ENCODE results near the gene TBC1D4.

The TBC1D4 gene

DNA sequence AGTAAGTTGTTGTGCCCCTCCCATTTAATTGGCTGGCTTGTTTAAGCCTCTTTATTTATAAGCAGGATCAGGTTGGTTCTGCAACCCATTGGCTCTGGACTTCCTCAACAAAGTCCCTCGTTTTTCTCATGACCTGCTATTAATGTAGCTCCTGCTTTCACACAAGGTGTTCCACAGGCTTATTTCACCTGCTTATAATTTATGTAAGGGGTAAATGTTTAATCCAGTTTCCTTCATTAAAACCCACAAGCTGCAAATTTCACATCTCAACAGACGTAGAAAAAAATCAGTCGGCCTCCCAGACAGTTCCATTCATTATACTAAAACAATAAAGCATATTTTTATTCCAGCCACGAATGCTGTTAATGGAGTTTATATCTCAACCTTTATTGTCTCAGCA, 86.1 kb downstream of the TBC1D4 start:
- no peak for DNase-seq (ENCODE audit: extremely low read depth in 1 of 2, low read depth in 1 of 2)

DNA sequence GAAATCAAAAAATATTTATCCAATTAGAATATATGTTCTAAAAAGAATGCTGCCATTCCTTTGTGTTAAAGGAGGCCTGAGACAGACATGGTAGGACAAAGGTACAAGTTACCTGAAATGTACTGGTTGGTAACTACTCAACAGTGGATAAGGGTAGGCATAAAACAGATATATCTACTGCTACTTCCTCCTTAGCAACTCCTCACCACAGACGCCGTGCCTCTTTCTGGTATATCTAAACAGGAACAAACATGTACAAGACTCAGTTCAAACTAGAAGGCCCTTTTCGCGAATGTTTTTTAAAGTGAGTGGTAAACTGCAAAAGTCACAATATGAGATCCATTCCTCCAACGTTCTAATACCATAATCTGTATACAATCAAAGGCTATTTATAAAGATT, 86.9 kb downstream of the TBC1D4 start:
- no peak for DNase-seq (ENCODE audit: extremely low read depth in 1 of 2, low read depth in 1 of 2)

DNA sequence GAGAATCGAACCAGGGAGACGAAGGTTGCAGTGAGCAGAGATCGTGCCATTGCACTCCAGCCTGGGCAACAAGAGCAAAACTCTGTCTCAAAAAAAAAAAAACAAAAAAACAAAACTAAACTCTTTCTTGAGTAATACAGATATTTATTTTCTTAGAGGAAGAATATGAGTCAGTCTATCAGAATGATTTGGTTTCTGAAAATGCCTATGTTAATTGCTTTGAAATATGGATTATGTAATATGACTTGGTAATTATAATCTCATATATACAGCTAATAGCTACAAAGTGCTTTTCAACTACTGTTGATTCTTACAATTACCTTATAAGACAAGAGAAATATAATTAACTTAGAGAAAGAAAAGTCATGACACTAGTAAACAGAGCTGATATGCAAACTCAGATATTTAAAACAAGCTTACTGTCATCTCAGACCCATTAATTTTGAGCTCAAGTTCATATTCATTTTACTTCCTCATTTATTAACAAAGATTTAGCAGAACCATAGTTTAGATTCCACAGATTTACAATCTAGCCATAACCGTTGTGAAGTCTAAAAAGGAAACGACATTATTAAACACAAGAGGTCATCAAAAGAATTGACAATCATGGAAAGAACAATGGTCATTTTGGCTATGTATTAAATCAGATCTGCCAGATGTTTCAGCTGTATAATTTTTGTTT, 88.0 kb downstream of the TBC1D4 start:
- no peak for DNase-seq (ENCODE audit: extremely low read depth in 1 of 2, low read depth in 1 of 2)

DNA sequence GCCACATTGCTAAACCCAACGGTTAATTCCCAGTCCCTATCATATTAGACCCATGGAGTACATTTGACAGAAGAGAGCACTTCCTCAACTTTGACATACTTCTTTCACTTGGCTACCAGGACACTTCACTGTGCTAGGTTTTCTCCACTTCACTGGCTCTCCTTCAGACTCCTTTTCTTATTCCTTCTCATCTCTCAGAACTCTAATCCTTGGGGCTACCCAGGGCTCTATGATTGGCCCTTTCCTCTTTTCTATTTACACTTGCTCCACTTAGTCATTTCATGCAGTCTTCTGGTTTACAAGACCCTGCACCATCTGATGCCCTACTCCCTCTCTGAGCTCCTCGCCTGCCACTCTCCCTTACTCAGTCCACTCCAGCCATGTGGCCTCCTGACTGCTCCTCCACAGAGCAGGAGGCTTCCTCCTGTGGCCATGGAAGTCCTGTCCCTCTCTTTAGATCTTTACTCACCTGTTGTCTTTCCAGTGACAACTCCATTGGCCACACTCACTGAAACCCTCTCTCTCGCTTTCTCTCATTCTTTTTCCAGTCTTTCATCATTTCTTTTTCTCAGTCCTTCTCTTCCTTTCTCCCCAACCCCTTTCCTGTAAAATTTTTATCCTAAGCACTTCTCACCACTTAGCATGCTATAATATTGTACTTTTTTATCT, 90.4 kb downstream of the TBC1D4 start:
- no peak for DNase-seq (ENCODE audit: extremely low read depth in 1 of 2, low read depth in 1 of 2)

DNA sequence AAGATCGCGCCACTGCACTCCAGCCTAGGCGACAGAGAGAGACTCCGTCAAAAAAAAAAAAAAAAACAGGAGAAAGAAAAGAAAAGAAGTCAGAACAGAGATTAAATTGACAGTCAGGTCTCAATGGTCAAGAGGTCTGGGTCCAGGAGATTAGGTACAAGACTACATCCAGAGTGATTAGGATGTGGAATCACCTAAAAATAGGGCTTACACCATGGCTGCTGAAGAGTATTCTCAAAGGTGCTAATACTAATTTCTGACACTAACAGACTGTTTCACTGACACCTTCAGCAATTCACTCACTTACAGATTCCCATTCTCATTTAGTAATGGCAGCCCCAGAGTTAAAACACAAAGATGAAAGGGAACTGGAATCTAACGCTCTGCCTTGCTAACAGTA, 91.7 kb downstream of the TBC1D4 start:
- no peak for DNase-seq (ENCODE audit: extremely low read depth in 1 of 2, low read depth in 1 of 2)

DNA sequence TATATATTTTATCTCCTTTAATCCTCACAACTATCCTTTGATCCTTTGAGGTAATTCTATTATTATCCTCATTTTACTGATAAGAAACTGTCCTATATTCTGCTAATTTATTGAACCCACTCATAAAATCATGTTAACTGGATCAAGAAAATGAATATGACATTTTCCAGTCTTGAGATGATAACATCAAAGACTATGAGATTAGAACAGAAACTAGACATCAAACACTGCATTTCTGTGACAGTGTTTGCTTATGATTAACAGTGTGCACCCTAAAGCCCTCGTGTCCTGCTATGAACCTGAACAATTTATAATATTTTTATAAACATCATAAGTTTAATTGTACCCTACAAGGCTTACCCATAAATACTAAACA, 96.3 kb downstream of the TBC1D4 start:
- DNase-seq (ENCODE audit: extremely low read depth in 1 of 2, low read depth in 1 of 2) = no peak

DNA sequence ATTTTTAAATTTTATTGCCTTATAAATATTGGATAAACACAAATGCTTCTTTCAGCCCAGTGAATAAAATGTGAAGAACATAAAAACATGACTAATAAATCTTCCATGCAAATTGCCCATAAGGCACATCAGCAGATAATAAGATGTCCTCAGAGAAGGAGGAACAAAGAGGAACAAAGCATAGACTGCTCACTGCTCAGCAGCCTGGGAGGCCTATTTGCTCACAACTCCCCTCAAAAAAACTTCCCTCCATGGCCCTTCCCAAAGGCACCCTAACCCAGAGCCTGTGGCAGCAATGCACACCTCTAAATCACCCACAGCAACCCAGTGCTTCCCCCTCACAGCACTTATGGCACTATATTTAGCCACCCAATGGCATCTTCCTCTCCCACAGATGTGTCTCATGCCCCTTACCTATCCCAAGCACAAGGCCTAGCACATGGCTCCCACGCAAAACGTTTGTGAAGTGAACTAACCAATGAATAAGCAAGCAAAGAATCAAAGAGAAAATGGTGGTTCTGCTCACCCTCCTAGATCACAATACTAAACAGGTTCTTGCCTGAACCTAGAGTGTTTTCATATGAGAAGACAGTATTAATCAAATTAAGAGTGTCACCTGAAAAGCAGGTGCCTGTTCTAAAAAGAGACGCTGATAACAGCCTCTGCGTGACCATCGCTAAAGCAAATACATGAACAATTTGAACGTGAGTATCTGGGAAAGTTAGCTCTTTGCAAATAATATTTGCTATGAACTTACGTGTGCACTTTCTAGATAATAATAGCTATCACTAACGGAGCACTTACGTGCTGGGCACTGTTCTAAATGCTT, 96.9 kb downstream of the TBC1D4 start:
- DNase-seq (ENCODE audit: extremely low read depth in 1 of 2, low read depth in 1 of 2) = no peak

DNA sequence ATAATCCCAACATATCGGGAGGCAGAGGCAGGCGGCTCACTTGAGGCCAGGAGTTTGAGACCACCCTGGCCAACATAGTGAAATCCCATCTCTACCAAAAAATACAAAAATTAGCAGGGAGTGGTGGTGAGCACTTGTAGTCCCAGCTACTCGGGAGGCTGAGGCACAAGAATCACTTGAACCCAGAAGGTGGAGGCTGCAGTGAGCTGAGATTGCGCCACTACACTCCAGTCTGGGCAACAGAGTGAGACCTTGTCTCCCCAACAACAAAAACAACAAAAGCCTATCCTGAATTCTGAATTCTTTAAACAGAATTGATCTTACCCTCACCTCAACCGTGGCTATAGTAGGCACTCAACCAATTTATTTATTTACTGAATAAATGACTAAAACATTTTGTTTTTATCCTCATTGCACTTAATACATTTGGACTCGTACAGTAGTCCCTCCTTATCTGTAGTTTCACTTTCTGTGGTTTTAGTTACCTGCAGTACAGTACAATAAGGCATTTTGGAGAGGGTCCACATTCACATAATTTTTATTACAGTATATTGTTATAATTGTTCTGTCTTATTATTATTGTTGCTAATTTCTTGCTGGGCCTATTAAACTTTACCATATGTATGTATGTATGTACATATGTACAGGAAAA, 98.8 kb downstream of the TBC1D4 start:
- no peak for DNase-seq (ENCODE audit: extremely low read depth in 1 of 2, low read depth in 1 of 2)

GRCh38 chr13:75378301-75378700, 103.7 kb downstream of the TBC1D4 start:
- DNase-seq (ENCODE audit: extremely low read depth in 1 of 2, low read depth in 1 of 2) = no peak

GRCh38 chr13:75376792-75377402, 105.1 kb downstream of the TBC1D4 start:
- no peak for DNase-seq (ENCODE audit: extremely low read depth in 1 of 2, low read depth in 1 of 2)

DNA sequence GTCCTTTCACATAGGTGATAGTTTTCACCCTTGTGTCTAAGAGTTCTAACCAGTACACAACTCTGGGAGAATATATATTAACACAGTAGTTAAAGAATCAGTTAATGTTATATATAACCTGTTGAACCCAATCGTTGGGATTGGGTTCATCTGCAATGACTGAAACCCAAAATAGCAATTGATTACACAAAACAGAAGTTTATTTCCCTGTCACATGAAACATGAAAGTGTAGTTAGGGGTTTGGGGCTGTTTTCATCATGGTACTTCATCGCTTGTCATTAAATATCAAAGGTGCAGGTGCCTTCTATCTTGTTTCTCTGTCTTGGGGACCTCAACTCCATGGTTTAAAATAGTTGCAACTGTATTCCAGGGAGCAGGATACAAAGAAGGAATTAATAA, 106.6 kb downstream of the TBC1D4 start:
- DNase-seq (ENCODE audit: extremely low read depth in 1 of 2, low read depth in 1 of 2) = no peak

DNA sequence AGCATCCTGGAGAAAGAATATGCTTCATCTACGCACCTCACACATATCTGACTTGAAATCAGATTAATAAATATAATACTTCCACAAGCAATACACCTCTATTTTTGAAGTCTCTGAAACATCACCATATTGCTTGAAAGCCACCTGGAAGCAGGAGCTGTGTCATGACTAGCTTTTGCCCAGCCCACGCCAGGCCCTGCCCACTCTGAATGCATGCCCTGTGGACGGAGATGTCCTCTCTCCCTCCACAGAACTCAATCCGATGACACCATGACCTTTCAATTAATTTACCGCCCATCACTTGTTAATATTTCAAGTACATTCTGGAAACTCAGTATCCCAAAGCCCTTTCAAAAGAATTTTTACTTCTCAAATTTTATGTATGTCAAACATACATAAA, 108.0 kb downstream of the TBC1D4 start:
- DNase-seq (ENCODE audit: extremely low read depth in 1 of 2, low read depth in 1 of 2) = no peak

DNA sequence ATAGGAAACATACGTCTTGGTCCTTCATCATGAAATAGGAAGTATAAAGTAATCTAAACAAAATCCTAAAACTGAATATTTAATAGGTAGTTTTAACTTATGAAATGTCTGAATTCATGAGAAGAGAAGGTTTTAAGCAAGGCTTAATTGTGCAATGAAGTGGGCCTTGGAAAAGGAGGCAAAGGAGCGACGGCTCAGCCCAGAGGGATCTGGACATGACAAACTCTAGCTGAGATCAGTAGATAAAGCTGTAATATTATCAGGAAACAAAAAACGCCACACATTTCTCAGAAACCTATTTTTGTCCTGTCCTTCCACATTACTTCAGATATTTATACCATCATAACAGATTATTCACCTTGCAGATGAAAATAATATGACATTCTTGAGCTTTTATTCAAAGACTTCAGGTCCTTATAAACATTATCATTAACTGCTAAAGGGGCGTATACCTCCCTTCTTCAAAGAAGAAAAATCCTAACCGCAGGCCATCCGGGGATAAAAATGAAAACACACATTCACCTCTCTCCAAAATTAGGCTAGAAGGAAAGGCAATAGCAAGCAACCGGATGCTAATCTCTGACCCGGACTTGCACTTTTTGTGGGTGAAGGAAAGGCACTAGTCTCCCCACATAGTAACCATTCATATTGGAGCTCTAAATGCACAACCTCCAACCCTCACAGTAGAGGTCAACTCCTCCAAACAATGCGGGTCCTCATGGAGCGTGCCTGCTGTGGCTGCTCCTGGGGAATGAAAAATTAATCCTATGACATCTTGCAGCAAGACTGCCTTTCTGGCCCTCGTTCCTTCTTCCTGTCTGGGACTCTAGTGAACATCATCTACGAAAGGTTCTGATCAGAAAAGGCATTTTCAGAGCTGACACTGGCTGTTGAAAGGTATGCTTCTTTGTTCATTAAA, 108.8 kb downstream of the TBC1D4 start:
- no peak for DNase-seq (ENCODE audit: extremely low read depth in 1 of 2, low read depth in 1 of 2)

DNA sequence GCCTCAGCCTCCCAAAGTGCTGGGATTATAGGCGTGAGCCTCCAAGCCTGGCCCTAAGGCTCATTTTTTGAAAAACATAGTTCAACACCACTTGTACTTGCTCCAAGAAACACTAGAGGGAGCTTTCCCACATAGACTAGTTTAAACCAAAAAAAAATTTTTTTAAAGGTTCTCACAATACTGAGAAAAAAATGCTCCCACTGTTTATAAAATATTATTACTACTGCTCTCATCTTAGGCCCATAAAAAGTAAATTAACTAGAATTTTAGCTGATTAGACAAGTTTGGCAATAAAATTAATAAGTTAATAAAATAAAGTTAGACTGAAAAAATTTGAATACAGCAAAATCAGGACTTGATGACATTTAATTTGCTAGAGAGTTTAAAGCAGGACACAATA, 109.5 kb downstream of the TBC1D4 start:
- DNase-seq (ENCODE audit: extremely low read depth in 1 of 2, low read depth in 1 of 2) = no peak

DNA sequence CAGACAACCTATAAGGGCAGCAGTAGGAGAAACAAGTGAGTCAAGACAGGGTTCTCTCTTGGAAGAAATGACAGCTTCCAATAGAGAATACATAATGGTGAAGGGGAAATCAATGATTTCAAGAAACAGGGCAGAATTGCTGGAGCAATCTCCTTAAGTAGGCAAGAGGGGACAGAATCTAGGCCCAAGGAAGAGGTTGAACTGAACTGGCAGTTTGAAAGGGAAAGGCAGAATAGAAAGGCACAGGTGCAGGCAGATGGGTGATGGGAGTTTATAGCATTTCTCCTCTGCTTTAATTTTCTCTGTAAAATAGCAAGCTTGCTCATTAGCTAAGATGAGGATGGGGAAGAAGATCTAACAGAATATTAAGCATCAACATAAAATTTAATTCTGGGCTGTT, 110.8 kb downstream of the TBC1D4 start:
- DNase-seq (ENCODE audit: extremely low read depth in 1 of 2, low read depth in 1 of 2) = no peak

DNA sequence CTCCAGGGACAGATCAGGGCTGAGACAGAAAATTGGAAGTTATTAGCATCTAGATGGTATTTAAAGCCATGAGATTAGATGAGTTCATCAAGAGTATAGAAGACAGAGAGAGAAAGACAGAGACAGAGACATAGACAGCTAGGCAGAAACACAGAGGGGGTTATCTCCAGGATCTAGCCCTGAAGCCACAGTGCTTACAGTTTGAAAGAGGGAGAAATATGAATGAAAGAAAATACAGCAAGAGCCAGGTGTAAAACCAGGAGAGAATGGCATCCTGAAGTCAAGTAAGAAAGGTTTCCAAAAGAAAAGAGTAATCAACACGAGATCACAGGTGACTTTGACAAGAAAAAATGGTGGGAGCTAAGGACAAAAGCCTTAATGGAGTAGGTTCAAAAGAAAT, 111.2 kb downstream of the TBC1D4 start:
- no peak for DNase-seq (ENCODE audit: extremely low read depth in 1 of 2, low read depth in 1 of 2)

DNA sequence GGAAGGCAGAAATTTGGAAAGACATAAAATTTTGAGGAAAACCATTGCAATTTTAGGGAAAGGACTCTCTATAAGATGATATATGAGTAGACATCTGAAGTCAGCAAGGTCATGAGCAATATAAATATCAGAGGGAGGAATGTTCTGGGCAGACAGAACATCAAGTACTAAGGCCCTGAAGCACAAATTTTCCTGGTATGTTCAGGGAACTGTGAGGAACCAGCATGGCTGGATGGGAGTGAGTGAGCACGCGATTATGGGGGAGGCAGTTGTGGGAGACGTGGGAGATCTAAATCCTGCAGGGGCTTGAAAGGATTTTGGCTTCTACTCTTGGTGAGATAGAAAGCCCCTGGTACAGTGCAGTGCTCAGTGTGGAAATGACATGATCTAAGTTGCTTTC, 112.0 kb downstream of the TBC1D4 start:
- no peak for DNase-seq (ENCODE audit: extremely low read depth in 1 of 2, low read depth in 1 of 2)

DNA sequence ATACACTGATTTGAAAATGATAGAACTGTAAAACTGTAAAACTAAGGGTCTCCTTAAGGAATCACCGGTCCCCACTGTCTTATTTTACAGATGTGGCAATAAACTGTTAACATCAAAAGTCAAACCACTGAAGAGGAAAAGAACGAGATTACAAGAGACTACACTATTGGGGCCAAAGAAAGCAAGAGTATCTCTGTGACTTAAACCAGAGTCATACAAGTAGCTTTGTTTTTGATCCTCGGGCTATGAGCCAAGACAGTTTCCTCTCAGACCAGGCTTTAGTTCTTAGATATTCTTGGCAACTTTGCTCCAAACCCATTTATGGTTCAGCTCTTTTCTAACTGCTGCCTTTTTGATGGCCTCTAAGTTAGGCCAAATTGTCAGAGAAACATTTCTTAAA, 113.8 kb downstream of the TBC1D4 start:
- no peak for DNase-seq (ENCODE audit: extremely low read depth in 1 of 2, low read depth in 1 of 2)

GRCh38 chr13:75366380-75367280, 115.3 kb downstream of the TBC1D4 start:
- no peak for DNase-seq (ENCODE audit: extremely low read depth in 1 of 2, low read depth in 1 of 2)
